HG02588 (cell line): Measurements from ENCODE around the gene HIGD1B.

Source experiments
- ATAC-seq: cut with Tn5 transposase; IDR thresholded peaks from one replicate; pipeline ENCODE4 v1.9.1; 2021; ENCODE audit warnings: mild to moderate bottlenecking, moderate library complexity; ENCODE audit not compliant: unreplicated experiment

The HIGD1B gene

DNA sequence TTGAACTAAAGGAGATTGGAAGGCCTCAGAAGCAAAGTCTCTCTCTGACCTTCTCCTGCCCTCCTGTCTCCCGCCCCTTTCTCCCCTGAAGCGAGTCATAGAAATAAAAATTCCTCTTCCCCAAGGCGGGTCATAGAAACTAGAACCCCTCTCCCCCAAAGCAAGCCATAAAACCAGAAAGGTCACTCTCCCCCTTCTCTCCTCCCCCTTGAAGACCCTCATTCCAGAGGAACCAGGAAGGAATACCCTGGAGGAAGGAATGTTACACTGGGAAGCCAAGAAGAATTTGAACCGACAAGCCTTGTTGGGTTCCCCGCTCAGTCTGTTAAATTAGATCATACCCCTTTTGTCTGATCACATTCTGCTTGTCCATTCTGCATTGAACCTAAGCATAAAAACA is 14.9 kb upstream of the HIGD1B start:
- ATAC-seq = no peak

GRCh38 chr17:44837196-44837595 is 10.5 kb upstream of the HIGD1B start:
- ATAC-seq = no peak

- ATAC-seq = no peak
Measured at GRCh38 chr17:44840274-44840673, 7.4 kb upstream of the HIGD1B start.

GRCh38 chr17:44840936-44841335 is 6.7 kb upstream of the HIGD1B start:
- no peak for ATAC-seq

DNA sequence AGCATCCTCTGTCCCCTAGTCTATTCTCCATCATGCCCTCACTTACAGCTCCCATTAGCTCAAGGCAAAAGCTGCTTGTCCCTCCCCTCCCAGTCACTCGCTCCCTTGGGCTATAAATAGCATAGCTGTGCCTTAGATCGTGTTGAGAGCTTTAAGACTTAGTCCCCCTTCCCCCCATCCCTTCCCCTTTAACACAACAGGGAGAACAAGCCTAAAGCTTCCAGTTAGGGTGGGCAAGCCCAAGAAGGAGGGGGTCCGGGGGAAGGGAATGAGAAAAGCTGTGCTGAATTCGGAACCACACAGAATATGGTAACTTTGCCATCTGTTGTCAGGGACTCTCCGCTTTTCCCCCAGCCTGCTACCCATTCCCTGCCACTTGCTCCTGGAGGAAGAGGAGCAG is 4.9 kb upstream of the HIGD1B start:
- ATAC-seq = no peak

- ATAC-seq = no peak
Measured at GRCh38 chr17:44844390-44844830, 3.3 kb upstream of the HIGD1B start.

DNA sequence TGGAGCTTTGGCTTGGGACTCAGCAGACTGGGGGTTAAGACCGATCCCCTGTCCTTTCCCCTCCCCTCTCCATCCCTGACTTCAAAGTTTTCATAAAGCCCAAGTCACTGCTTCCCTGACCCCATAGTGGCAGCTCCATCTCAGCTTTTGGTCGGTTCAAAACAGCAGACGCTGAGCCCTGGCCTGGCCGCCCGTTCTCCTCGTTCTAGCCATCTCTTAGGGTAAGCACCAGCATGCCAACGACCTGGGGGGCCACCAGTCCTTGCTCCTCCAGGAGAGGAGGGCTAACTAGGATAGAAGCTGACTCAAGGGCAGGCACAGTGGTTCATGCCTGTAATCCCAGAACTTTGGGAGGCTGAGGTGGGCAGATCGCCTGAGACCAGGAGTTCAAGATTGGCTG is 1.5 kb upstream of the HIGD1B start:
- ATAC-seq = no peak

DNA sequence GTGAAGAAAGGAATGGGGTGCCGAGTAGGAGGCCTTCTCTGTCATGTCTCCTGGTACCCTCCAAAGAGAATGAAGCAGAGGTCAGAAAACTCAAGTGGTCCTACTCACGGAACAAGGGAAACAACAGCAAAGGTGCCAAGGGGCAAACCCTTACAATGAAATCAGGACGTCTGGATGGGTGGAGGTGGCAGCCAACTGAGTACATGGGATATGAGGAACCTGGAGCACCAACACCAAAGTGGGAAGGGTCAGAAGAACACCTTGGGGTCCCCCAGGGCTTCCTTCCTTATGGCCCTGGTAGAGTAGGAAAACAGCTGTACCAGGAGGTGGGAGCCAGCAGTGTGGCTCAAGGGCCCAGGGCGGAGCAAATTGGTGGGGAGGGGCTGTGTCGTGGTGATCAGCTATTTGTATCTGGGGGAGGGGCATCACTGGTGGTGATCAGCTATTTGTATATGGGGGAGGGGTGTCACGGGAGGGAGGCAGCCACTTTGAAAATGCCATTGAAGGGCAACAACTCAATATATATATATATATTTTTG is 643 bp downstream of the HIGD1B start:
- no peak for ATAC-seq

DNA sequence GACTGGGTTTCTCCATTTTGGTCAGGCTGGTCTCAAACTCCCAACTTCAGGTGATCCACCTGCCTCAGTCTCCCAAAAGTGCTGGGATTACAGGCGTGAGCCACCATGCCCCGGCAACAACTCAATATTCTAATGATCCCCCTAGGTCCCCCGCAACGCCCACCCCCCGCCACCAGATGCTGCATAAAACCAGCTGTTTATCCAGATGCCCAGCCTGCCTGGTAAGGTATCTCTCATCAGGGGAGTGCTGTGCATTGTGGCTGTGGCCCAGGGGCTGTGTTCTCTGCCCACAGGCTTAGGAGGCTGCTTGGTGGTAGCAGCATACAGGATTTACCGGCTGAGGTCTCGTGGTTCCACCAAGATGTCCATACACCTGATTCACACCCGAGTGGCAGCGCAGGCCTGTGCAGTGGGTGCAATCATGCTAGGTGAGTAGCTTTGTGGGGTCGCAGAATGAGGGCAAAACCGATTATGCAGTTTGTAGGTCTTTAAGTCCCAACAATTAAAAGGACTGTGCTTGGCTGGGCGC is 1.3 kb downstream of the HIGD1B start:
- no peak for ATAC-seq

DNA sequence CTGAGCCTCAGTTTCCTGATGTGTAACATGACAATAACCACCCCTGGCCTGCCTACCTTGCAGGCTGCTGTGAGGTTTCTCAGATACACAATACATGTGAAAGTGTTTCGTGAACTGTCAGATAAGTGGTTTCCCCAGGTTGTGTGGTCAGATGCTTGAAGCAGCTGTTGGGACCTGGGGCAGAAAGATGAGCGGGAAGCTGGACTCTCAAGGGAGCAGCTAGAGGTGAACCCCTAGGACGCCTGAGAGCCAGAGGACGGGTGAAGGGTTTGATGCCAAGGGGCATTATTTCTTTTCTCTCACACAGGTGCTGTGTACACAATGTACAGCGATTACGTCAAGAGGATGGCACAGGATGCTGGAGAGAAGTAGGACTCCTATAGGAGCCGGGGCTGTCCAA is 2.3 kb downstream of the HIGD1B start:
- no peak for ATAC-seq

DNA sequence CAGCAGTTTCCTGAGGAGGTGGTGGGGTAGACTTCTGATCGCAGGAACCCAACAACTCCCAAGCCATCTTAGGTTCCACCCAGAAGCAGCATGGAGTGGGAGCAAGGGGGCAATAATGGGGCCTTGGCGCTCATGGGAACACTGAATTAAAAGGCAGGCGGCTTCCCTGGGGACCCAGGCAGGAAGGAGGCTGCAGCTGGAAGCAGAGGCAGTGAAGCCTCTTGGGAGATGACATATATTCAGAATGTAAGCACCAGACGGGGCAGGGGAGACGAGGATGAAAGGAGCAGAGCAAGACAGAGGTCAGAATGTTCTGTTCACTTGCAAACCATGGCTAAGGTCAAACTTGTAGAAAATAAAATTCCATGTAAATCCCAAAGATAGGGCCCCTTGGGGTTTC is 2.9 kb downstream of the HIGD1B start:
- no peak for ATAC-seq

DNA sequence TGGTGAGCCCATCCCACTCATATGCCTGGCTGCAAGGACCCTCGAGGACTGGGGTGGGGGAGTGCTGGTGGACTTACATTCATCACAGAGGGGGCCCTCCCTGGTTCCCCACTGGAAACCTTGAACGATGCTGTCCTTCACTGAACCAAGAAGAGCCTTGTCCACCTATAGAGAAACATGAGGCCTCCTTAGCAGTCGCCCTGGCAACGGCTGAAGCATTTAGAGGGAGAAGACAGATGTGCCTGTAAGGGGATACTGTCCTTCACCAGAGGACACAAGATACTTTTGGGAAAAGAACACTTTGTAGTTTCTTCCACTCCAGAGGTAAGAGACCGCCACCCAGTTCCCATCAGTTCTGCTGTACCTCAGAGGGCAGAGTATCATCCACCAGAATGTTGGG is 6.5 kb downstream of the HIGD1B start:
- ATAC-seq = no peak

GRCh38 chr17:44859701-44860100 is 12.0 kb downstream of the HIGD1B start:
- ATAC-seq = no peak

DNA sequence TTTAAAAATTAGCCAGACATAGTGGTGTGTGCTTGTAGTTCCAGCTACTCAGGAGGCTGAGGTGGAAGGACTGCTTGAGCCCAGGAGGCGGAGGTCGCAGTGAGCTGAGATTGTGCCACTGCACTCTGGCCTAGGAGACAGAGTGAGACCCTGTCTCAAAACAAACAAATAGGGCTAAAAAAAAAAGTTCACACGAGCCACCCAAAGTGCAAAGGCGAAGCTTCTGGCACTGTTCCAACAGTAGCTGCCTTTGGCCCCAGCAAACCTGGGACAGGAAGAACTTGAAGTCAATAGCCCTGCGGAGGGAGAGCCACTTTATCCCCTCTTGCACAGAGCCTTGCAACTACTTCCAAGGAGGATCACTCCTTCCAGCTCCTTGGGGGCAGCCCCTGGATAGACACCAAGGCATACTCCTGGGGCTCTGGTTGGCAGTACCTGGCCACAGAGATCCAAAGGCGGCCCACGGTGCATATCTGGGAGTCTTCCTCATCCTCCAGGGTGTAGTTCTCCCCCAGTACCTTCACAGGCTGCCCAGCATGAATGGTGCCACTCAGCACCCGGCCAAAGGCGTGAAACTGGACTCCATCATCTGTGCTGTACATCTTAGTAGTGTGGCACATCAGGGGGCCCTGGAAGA is 14.7 kb downstream of the HIGD1B start:
- ATAC-seq = no peak

DNA sequence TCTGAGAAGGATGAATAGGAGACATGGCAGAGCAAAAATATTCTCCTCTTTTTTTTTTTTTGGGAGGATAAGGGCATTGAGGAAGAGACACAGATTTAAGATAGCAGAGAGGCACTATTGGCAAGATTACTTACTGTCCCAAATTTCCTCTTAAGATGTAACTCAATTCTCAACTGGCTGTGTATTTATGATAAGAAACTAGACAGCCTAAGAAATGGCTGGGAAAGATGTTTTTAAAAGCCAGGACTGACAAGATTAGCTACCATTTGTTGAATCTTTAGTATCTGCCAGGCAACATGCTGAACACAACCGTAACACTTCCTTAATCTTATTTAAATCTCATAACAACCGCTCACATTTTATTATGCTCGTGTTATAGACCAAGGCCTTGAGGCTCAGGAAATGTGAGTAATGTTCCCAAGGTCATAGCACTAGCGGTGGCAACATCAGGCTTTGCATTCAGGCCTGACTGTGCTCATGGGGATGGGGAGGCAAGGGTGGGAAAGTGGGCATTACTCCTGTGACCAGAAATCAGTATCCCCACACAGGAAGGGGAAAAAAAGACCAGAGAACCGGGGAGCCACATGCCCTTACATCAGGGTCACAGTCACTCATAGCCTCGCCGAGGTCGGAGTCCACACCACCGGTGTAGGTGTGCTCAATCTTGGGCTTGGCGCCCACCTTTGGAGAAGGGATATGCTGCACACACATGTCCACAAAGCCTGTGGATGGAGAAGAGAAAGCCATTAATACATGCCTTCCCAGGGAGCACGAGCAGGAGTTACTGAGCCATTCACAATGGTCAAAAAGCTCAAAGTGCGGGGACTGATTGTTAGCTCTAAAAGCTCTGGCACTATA is 15.6 kb downstream of the HIGD1B start:
- no peak for ATAC-seq

DNA sequence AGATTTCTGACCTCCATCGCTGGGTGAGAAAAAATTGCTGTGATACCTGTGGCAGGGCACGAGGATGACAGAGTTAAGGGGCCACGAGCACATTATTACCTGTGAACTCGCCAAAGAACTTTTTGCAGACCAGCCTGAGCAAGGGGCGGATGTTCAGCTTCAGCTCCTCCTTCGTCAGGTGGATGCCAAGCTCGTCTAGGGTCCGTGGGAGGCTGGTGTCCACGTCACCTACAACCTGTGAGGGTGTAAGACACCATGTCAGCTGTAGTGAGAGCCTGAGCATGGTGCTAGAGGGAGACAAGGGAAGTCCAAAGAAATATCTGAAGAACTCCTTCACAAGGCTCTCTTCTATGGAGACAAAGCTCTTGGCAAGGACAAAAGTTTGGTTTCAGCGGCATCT is 17.1 kb downstream of the HIGD1B start:
- ATAC-seq = no peak

GRCh38 chr17:44865231-44865660 is 17.6 kb downstream of the HIGD1B start:
- ATAC-seq = no peak

- no peak for ATAC-seq
Measured at GRCh38 chr17:44865931-44866330, 18.2 kb downstream of the HIGD1B start.

GRCh38 chr17:44867841-44868240 is 20.2 kb downstream of the HIGD1B start:
- ATAC-seq = no peak

DNA sequence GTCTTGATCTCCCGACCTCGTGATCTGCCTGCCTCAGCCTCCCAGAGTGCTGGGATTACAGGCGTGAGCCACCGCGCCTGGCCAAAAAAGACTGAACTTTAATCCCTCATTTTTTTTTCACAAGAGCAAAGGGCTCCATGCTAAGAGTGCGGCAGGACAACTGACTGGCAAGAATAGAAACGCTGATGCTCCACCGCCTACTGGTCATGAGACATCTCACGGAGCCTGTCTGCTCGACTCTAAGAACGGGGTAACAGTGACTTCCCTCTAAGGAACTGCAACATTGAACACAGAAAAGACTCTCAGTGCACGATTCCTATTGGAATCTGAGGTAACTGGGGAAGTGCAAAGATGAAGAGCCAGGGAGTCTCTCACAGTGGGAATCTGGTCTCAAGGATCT is 23.9 kb downstream of the HIGD1B start:
- ATAC-seq = no peak

DNA sequence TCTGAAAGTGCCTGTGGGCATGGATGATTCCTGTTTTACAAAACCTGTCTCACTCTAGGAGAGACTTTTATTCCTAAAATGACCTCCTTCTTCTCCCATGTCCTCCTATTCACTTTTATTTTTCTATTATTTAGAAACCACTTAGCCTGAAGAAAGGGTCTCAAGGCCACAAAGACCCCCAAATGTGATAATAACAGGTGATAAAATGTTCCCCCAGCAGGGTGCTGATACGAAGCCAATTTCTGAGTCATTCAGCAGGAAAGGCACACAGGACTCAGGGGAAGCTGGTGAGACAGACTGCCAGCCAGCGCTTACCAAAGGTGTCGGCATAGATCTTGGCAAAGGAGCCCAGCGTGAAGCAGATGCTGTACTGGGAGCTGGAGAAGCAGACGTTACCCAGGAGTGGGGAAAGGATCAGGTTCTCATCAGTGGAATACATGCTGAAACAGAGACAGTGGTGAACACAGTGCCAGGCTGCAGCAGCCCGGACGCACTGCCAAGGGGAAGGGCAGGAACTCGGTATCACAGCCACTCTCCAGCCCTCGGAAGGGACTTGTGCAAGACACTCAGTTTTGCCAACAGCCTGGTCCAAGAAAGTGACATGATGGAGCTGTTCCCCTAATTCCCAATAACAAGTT is 24.6 kb downstream of the HIGD1B start:
- ATAC-seq = no peak
